ENCODE data around the gene ZBTB22. TPM values are rescaled to one million over a fixed set of nuclear protein-coding genes. Genes with fewer than 3 reads are reported as not detected.

ZBTB22 gene
- total RNA-seq, 1 donor from 2014 or later = 14.7 TPM

DNA sequence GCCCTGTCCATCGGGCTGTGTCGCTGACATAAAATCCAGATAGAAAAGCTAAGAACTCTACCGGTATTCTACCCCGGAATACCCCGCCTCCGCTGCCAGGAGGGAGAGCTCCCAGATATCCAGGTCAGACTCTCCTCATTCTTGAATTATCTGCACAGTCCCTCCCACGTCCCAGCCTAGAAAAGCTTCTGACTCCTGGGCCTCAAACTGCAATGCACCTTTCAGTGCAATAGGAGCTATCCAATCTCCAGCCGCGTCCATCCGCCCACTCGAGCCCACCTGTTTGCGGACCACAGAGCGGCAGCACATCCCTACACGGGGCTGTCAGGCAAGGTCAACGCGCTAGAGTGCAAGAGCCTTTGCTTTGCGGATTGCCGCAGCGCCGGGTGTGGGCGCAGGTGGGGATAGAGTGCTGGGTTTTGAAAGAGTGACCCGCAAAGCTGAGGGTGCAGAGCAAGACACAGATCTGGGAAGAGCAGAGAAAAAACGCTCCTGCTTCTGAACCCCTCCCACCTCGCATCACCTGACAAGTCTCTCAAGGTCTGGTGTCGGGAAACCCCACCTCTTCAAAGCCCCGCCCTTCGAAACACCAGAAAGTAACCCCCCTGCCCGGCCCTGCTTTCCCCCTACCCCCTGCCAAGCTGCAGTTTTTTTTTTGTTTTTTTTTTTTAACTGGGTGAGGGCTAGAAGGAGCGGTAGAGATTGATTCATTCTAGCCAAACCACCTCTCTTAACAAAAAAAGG lies 5.0 kb downstream of the ZBTB22 start:
- H3K4me1 Mint-ChIP-seq (ENCODE audit: low read depth) = peaks cover 60% of the 10 kb centered on the region
- H3K27ac Mint-ChIP-seq = peak overlapping the region; percentile 99
- DNase-seq (ENCODE audit: low spot score) = peak; percentile 76
- H3K4me3 Mint-ChIP-seq = peak overlapping the region; percentile 97
- H3K27me3 Mint-ChIP-seq (ENCODE audit: insufficient read depth) = no peaks in the 10 kb centered on the region
- no peaks in the 10 kb centered on the region for H3K9me3 Mint-ChIP-seq
- intact Hi-C loops (cut with micrococcal nuclease) = loop anchor here (1.0 to 5.0 kb wide), 4 partner anchors 13 to 470 kb away; partner anchors contain the start of genes ITPR3 and PSMB8
- peaks cover 42% of the 10 kb centered on the region for H3K36me3 Mint-ChIP-seq (ENCODE audit: low read depth)

- no peaks in the 10 kb centered on the region for H3K9me3 Mint-ChIP-seq
- no peak overlapping the region for H3K4me3 Mint-ChIP-seq
- DNase-seq (ENCODE audit: low spot score) = no peak
- H3K4me1 Mint-ChIP-seq (ENCODE audit: low read depth) = peaks cover 40% of the 10 kb centered on the region
- H3K27ac Mint-ChIP-seq = no peak overlapping the region
- peaks cover 39% of the 10 kb centered on the region for H3K36me3 Mint-ChIP-seq (ENCODE audit: low read depth)
- intact Hi-C loops (cut with micrococcal nuclease) = no loop called here
- no peaks in the 10 kb centered on the region for H3K27me3 Mint-ChIP-seq (ENCODE audit: insufficient read depth)
Observed at GRCh38 chr6:33306356-33306755, 11.2 kb downstream of the ZBTB22 start.

GRCh38 chr6:33305052-33305451 lies 12.5 kb downstream of the ZBTB22 start:
- DNase-seq (ENCODE audit: low spot score) = no peak
- Mint-ChIP-seq H3K9me3 (no peaks in the 10 kb centered on the region), H3K4me3 (no peak overlapping the region), H3K36me3 (ENCODE audit: low read depth) (peaks cover 40% of the 10 kb centered on the region), H3K27me3 (ENCODE audit: insufficient read depth) (no peaks in the 10 kb centered on the region), H3K27ac (peak overlapping the region; percentile 34), H3K4me1 (ENCODE audit: low read depth) (peaks cover 44% of the 10 kb centered on the region)
- intact Hi-C loops (cut with micrococcal nuclease) = no loop called here

DNA sequence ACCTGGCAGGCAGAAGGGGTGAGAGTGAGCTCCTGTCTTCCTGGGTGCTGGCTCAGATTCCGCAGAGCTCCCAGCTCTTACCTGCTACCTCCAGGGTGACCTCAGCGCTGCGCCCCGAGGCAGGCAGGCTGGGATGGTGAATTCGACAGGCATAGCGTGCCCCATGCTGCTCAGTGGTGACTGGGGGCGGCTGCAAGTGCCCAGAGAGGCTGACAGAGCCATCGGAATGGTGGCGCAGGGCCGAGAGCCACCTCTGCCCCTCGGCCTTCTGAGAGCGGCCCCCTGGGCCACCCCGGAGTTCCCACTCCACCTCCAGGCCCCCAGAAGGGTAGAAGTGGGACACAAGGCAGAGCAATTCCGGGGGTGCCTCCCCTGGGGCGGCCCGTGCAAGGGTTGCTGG lies 13.3 kb downstream of the ZBTB22 start:
- Mint-ChIP-seq H3K4me3 (no peak overlapping the region), H3K27me3 (ENCODE audit: insufficient read depth) (no peaks in the 10 kb centered on the region), H3K27ac (no peak overlapping the region), H3K9me3 (no peaks in the 10 kb centered on the region), H3K4me1 (ENCODE audit: low read depth) (peaks cover 52% of the 10 kb centered on the region), H3K36me3 (ENCODE audit: low read depth) (peaks cover 47% of the 10 kb centered on the region)
- intact Hi-C loops (cut with micrococcal nuclease) = no loop called here
- no peak for DNase-seq (ENCODE audit: low spot score)

GRCh38 chr6:33301877-33302276 lies 15.7 kb downstream of the ZBTB22 start:
- Mint-ChIP-seq H3K9me3 (no peaks in the 10 kb centered on the region), H3K4me1 (ENCODE audit: low read depth) (peaks cover 53% of the 10 kb centered on the region), H3K4me3 (no peak overlapping the region), H3K27ac (no peak overlapping the region), H3K36me3 (ENCODE audit: low read depth) (peaks cover 38% of the 10 kb centered on the region), H3K27me3 (ENCODE audit: insufficient read depth) (no peaks in the 10 kb centered on the region)
- intact Hi-C loops (cut with micrococcal nuclease) = no loop called here
- no peak for DNase-seq (ENCODE audit: low spot score)

- Mint-ChIP-seq H3K36me3 (ENCODE audit: low read depth) (peaks cover 25% of the 10 kb centered on the region), H3K9me3 (no peaks in the 10 kb centered on the region), H3K4me1 (ENCODE audit: low read depth) (peaks cover 38% of the 10 kb centered on the region), H3K27ac (peak overlapping the region; percentile 99), H3K27me3 (ENCODE audit: insufficient read depth) (no peaks in the 10 kb centered on the region), H3K4me3 (peak overlapping the region; percentile 95)
- intact Hi-C loops (cut with micrococcal nuclease) = loop anchor here (1.0 kb wide), 8 partner anchors 10 to 99 kb away; partner anchors contain the start of genes B3GALT4, KIFC1, PFDN6 and RXRB
- peak; percentile 92 for DNase-seq (ENCODE audit: low spot score)
Observed at GRCh38 chr6:33299237-33299944, 18.2 kb downstream of the ZBTB22 start.

DNA sequence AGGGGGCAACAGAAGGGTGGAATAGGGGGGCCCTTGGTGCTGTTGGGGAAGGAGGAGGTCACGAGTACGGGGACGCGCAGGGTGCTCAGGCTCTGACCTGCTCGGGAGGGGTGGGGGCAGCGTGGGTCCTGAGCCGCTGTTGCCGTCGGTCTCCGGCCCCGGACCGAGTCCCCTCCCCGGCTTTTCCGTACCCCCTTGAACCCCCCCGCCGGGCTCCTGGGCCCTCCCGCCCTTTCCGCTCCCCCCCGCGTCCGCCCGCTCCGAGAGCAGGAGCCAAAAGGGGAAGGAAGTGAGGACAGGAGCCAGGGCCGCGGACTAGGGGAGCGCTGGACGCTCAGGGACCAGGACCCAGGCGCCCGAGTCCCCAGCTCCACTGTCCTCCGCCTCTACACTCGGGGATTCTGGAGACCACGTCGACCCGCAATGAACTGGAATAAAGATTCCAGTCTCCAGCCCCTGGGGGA lies 18.7 kb downstream of the ZBTB22 start, which contains the start of gene RGL2:
Gene RGL2, minus strand, starts transcription at position 170 of the 464 bp plus-strand sequence. CDS start 332 bp downstream, outside the sequence.
- Mint-ChIP-seq H3K36me3 (ENCODE audit: low read depth) (peaks cover 28% of the 10 kb centered on the region), H3K4me1 (ENCODE audit: low read depth) (peaks cover 39% of the 10 kb centered on the region), H3K27ac (peak within 1 kb of the TSS; percentile 99), H3K27me3 (ENCODE audit: insufficient read depth) (no peaks in the 10 kb centered on the region), H3K4me3 (peak within 1 kb of the TSS; percentile 95), H3K9me3 (no peaks in the 10 kb centered on the region)
- peak; percentile 56 for DNase-seq (ENCODE audit: low spot score)
- intact Hi-C loops (cut with micrococcal nuclease) = loop anchor here (1.0 kb wide), 9 partner anchors 10 to 99 kb away; partner anchors contain the start of genes B3GALT4, KIFC1, PFDN6 and RXRB

DNA sequence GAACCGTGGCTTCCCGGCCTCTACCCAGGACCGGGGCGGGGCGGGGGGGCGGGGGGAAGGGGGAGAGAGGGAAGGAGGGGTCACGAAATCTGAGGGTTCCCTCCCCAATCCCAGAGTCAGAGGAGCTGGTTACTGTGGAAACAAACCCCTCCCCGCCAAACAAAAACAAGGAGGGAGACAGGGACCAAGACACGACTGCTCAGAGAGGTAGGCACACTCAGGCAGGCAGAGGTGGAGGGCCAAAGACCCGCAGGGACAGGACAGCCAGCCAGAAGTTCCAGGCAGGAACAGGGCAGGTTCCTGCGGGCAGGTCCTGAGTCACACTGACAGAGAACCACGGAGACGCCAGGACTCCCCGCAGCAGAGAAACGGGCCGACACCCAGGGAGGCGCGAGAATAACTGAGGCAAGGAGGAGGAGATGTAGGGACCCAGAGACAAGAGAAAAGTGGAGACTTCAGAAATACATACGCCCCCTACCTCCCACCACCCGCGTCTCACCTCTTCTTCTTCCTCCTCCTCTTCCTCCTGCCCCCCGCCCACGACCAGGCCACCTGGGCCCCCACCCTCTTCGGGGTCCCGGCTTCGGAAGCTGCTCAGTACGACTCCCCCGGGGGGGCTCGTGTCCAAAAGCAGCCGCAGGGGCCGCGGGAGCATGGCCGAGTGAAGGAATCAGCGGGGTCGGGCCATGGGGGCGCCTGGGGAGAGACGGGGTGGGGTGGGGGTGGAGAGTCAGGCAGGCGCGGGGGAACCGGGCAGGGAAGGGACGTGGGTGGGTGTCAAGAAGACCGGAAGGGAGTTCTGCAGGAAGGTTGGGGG lies 19.4 kb downstream of the ZBTB22 start:
- no peaks in the 10 kb centered on the region for H3K27me3 Mint-ChIP-seq (ENCODE audit: insufficient read depth)
- H3K4me3 Mint-ChIP-seq = peak overlapping the region; percentile 95
- H3K27ac Mint-ChIP-seq = peak overlapping the region; percentile 99
- no peaks in the 10 kb centered on the region for H3K9me3 Mint-ChIP-seq
- intact Hi-C loops (cut with micrococcal nuclease) = loop anchor here (1.0 kb wide), 1 partner anchor 20 kb away; no protein-coding TSS in a partner anchor
- peaks cover 37% of the 10 kb centered on the region for H3K4me1 Mint-ChIP-seq (ENCODE audit: low read depth)
- peak; percentile 65 for DNase-seq (ENCODE audit: low spot score)
- H3K36me3 Mint-ChIP-seq (ENCODE audit: low read depth) = peaks cover 25% of the 10 kb centered on the region

- no peaks in the 10 kb centered on the region for H3K9me3 Mint-ChIP-seq
- H3K4me3 Mint-ChIP-seq = peak overlapping the region; percentile 42
- H3K27ac Mint-ChIP-seq = peak overlapping the region; percentile 34
- peaks cover 37% of the 10 kb centered on the region for H3K4me1 Mint-ChIP-seq (ENCODE audit: low read depth)
- intact Hi-C loops (cut with micrococcal nuclease) = no loop called here
- H3K27me3 Mint-ChIP-seq (ENCODE audit: insufficient read depth) = no peaks in the 10 kb centered on the region
- DNase-seq (ENCODE audit: low spot score) = no peak
- H3K36me3 Mint-ChIP-seq (ENCODE audit: low read depth) = peaks cover 29% of the 10 kb centered on the region
Observed at GRCh38 chr6:33297406-33297955, 20.1 kb downstream of the ZBTB22 start.

DNA sequence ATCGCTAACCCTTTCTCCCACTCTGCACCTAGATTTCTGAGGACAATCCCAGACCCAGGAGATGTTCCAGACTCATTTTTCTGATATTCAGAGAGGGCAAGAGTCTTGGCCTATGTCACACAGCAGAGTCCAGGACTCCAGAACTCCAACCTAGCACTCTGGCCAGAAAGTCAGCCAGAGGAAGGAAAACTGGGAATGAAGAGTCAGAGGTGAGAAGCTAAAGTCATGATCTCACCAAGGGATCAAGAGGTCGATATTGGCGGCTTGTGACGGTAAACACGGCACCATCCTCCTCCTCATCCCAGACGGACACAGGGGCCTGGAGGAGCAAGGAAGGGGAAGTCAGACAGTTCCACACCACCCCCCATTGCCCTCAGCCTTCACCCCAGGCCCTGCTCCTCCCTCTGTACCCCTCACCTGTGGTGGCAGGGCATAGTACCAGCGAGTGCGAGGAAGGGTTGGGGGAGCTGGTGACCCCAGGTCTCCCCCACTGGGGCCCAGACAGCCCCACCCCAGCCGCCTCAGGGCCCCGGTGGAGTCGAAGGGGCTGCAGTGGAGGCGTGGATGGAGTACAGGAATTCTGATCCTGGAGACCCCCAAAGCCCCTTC lies 20.6 kb downstream of the ZBTB22 start:
- peak overlapping the region; percentile 68 for H3K4me3 Mint-ChIP-seq
- no peak for DNase-seq (ENCODE audit: low spot score)
- intact Hi-C loops (cut with micrococcal nuclease) = no loop called here
- H3K9me3 Mint-ChIP-seq = no peaks in the 10 kb centered on the region
- H3K4me1 Mint-ChIP-seq (ENCODE audit: low read depth) = peaks cover 37% of the 10 kb centered on the region
- H3K27ac Mint-ChIP-seq = peak overlapping the region; percentile 34
- no peaks in the 10 kb centered on the region for H3K27me3 Mint-ChIP-seq (ENCODE audit: insufficient read depth)
- H3K36me3 Mint-ChIP-seq (ENCODE audit: low read depth) = peaks cover 33% of the 10 kb centered on the region

GRCh38 chr6:33295621-33296369 lies 21.7 kb downstream of the ZBTB22 start:
- H3K36me3 Mint-ChIP-seq (ENCODE audit: low read depth) = peaks cover 33% of the 10 kb centered on the region
- H3K9me3 Mint-ChIP-seq = no peaks in the 10 kb centered on the region
- intact Hi-C loops (cut with micrococcal nuclease) = no loop called here
- H3K27me3 Mint-ChIP-seq (ENCODE audit: insufficient read depth) = no peaks in the 10 kb centered on the region
- no peak overlapping the region for H3K4me3 Mint-ChIP-seq
- H3K4me1 Mint-ChIP-seq (ENCODE audit: low read depth) = peaks cover 35% of the 10 kb centered on the region
- no peak overlapping the region for H3K27ac Mint-ChIP-seq
- DNase-seq (ENCODE audit: low spot score) = no peak
